ENCODE results near the gene OCA2.

DNA sequence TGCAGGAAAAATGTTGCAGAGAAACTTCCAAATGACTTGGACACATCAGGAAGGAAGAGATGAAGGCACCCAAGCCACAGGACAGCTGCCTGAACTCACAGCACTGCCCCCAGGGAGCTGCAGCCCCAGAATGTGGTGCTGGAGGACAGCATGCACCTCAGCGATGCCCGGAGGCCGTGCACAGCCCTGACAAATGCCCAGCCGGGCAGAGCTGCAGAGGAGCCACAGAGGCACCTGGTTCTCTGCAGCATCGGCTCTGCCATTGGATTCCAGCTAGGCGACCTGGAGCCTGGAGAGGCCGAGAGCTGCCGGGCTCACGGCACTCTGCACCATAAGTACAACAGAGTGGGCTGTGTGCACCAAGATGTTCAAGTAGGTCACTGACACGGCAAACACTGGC is 97.5 kb downstream of the OCA2 start:
- TF ChIP-seq, protein P1, sequence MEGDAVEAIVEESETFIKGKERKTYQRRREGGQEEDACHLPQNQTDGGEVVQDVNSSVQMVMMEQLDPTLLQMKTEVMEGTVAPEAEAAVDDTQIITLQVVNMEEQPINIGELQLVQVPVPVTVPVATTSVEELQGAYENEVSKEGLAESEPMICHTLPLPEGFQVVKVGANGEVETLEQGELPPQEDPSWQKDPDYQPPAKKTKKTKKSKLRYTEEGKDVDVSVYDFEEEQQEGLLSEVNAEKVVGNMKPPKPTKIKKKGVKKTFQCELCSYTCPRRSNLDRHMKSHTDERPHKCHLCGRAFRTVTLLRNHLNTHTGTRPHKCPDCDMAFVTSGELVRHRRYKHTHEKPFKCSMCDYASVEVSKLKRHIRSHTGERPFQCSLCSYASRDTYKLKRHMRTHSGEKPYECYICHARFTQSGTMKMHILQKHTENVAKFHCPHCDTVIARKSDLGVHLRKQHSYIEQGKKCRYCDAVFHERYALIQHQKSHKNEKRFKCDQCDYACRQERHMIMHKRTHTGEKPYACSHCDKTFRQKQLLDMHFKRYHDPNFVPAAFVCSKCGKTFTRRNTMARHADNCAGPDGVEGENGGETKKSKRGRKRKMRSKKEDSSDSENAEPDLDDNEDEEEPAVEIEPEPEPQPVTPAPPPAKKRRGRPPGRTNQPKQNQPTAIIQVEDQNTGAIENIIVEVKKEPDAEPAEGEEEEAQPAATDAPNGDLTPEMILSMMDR (IDR thresholded peaks at IDR 0.05): no peak
- TF ChIP-seq POLR2AphosphoS5 (IDR thresholded peaks at IDR 0.05): no peak
- no peak for TF ChIP-seq POLR2A (IDR thresholded peaks at IDR 0.05)

All from prostate gland (tissue), 2 donors.